MCF 10A (cell line): ENCODE data around the gene OLFML2A. TPM values are rescaled to one million over a fixed set of nuclear protein-coding genes. Genes with fewer than 3 reads are reported as not detected.
"Not testable (repeated sequence)": the region's sequence is repeated elsewhere in the genome, so short reads cannot be mapped to it uniquely, and the experiment has no call there.

Source experiments
- Bru-seq: library from RNA; stranded (reverse); fragments of 400-500 nt; gene quantifications from one replicate; lab custom pipeline; 2021; lab: Mats Ljungman, UMichigan
- BruChase-seq, 2 experiments: library from RNA; stranded (reverse); fragments of 400-500 nt; gene quantifications; one replicate each; lab custom pipeline; 2021; lab: Mats Ljungman, UMichigan
- BruUV-seq: library from RNA; stranded (reverse); fragments of 400-500 nt; replicated peaks from 2 replicates; lab custom pipeline; 2021; lab: Mats Ljungman, UMichigan
- CTCF ChIA-PET: fragments of 300-600 bp; sonication (Branson Sonifier 250); formaldehyde crosslinking; extraction: SDS; loops from one replicate; lab custom pipeline; 2021; ENCODE audit warnings: antibody characterized with exemption, inconsistent platforms; lab: Yijun Ruan, JAX
- POLR2A ChIA-PET: fragments of 300-600, 350-650 bp; sonication (Branson Sonifier 250); formaldehyde crosslinking; extraction: SDS; loops from one replicate; lab custom pipeline; 2020; ENCODE audit warnings: antibody characterized with exemption, inconsistent platforms; lab: Yijun Ruan, JAX
- DNase-seq: peaks from one replicate; pipeline ENCODE4 v3.0.0-alpha.2; 2018; ENCODE audit not compliant: unreplicated experiment
- H3K27ac Mint-ChIP-seq: one replicate; pipeline ENCODE4 v1.8.0; 2022; ENCODE audit warnings: mild to moderate bottlenecking, low read depth, mixed read lengths; ENCODE audit not compliant: unreplicated experiment
- H3K27me3 Mint-ChIP-seq: one replicate; pipeline ENCODE4 v1.8.0; 2022; ENCODE audit warnings: mixed read lengths; ENCODE audit not compliant: insufficient read depth, unreplicated experiment
- H3K36me3 Mint-ChIP-seq: one replicate; pipeline ENCODE4 v1.8.0; 2022; ENCODE audit warnings: mild to moderate bottlenecking, moderate library complexity, mixed read lengths; ENCODE audit not compliant: insufficient read depth, unreplicated experiment
- H3K4me1 Mint-ChIP-seq: one replicate; pipeline ENCODE4 v1.8.0; 2022; ENCODE audit warnings: mixed read lengths; ENCODE audit not compliant: insufficient read depth, unreplicated experiment
- H3K4me3 Mint-ChIP-seq: one replicate; pipeline ENCODE4 v1.8.0; 2022; ENCODE audit warnings: mild to moderate bottlenecking, moderate library complexity, mixed read lengths; ENCODE audit not compliant: unreplicated experiment
- H3K9me3 Mint-ChIP-seq: one replicate; pipeline ENCODE4 v1.8.0; 2022; ENCODE audit warnings: mixed read lengths; ENCODE audit not compliant: unreplicated experiment
- intact Hi-C: fragments of 100-400 bp; cut with micrococcal nuclease; formaldehyde crosslinking; loops from 2 replicates; pipeline ENCODE4 v1.14.1; 2022
- long read RNA-seq: library from polyadenylated mRNA; stranded (forward); transcript quantifications from one replicate; pipeline ENCODE4 v2.0.0, GENCODE V29; 2022
- total RNA-seq: library from RNA; stranded (reverse); gene quantifications from 2 replicates; pipeline ENCODE4 v1.2.3, GENCODE V29; 2022
- TF ChIP-seq, protein P1 (sequence below): fragments of 200-600 bp; IDR thresholded peaks from one replicate; pipeline ENCODE4 v1.8.0; 2022; ENCODE audit warnings: antibody characterized with exemption, mild to moderate bottlenecking; ENCODE audit not compliant: unreplicated experiment

OLFML2A gene
- total RNA-seq = 0.21 and 0.25 TPM in 2 replicates
- percentile 9 among the genes with signal in this experiment for Bru-seq, nascent RNA
- percentile 17 among the genes with signal in this experiment for BruChase-seq, experiment 1, labeled RNA remaining after a 6-hour chase
- BruChase-seq, experiment 2, labeled RNA remaining after a 2-hour chase = percentile 13 among the genes with signal in this experiment
- long read RNA-seq = 0 reads

DNA sequence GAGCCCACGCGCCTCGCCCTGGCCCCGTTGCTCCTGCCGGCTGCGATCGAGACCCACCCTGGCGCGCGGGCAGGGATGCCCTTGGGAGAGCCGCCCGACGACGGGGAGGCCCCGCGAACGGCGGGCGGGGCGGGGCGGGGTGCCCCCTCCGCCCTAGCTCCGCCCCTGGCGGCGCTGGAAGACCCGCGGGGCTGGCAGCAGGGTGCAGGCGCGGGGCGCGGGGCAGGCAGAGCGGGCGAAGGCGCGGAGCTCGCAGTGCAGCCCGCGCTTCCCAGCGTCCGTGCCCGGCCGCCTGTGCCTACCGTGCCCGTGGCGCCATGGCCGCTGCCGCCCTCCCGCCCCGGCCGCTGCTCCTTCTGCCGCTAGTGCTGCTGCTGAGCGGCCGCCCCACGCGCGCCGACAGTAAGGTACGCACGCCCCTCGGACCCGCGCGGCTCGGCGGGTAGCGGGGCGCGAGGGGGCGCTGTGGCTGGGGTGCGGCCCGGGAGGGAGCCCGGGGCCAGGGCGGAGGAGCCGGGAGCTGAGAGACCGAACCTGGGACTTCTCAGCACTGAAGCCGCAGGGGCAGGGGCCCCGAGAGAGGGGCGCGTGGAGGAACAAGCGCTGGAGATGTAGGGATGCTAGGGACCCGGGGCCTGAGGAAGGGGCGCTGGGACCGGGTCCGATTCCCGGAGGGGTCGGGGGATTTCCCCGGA is at the start of gene OLFML2A:
OLFML2A (plus strand) TSS at position 180 of the 695 bp plus-strand sequence; CDS start at position 318, 138 bp downstream.
- no peak for DNase-seq
- ChIA-PET POLR2A (interaction anchor here (2.2 to 10.8 kb wide), 2 partner anchors 41 to 80 kb away, joined by 6 to 299 read pairs; partner anchors contain the start of genes ARPC5L, RPL35 and WDR38), CTCF (interaction anchor here (0.5 to 13.3 kb wide), 13 partner anchors 10 to 149 kb away, joined by 3 to 927 read pairs (median 5); partner anchors contain the start of genes ARPC5L, RPL35 and WDR38)
- H3K4me1 Mint-ChIP-seq = peaks cover 37% of the 10 kb centered on the region
- H3K27me3 Mint-ChIP-seq = peaks cover 9% of the 10 kb centered on the region
- no peak within 1 kb of the TSS for H3K27ac Mint-ChIP-seq
- TF ChIP-seq, protein P1, sequence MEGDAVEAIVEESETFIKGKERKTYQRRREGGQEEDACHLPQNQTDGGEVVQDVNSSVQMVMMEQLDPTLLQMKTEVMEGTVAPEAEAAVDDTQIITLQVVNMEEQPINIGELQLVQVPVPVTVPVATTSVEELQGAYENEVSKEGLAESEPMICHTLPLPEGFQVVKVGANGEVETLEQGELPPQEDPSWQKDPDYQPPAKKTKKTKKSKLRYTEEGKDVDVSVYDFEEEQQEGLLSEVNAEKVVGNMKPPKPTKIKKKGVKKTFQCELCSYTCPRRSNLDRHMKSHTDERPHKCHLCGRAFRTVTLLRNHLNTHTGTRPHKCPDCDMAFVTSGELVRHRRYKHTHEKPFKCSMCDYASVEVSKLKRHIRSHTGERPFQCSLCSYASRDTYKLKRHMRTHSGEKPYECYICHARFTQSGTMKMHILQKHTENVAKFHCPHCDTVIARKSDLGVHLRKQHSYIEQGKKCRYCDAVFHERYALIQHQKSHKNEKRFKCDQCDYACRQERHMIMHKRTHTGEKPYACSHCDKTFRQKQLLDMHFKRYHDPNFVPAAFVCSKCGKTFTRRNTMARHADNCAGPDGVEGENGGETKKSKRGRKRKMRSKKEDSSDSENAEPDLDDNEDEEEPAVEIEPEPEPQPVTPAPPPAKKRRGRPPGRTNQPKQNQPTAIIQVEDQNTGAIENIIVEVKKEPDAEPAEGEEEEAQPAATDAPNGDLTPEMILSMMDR = peak; percentile 30
- H3K36me3 Mint-ChIP-seq = no peaks in the 10 kb centered on the region
- peak within 1 kb of the TSS; percentile 68 for H3K4me3 Mint-ChIP-seq
- no TSS peak for BruUV-seq
- H3K9me3 Mint-ChIP-seq = no peaks in the 10 kb centered on the region
- intact Hi-C loops = no loop called here

DNA sequence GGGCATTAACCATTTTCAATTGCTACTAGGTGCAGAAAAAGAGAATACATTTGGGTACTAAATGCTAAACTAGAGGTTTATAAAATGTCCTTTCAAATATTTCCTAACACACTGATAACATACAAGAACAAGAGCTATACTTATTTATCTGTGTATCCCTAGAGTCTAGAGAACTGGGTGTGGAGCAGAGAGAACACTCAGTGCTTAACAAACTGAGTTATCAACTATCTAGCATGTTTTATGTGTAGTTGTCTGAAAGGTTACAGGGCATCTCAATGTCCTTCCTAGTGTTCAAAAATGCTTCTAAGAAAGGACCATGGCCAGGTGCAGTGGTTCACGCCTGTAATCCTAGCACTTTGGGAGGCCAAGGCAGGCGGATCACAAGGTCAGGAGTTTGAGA is 46.2 kb upstream of the OLFML2A start:
- Mint-ChIP-seq H3K36me3 (no peaks in the 10 kb centered on the region), H3K27ac (no peak overlapping the region), H3K4me1 (peaks cover 17% of the 10 kb centered on the region), H3K27me3 (no peaks in the 10 kb centered on the region), H3K4me3 (no peak overlapping the region), H3K9me3 (no peaks in the 10 kb centered on the region)
- BruUV-seq = no TSS peak
- intact Hi-C loops = no loop called here
- TF ChIP-seq, protein P1 = no peak
- ChIA-PET POLR2A (no interaction called here), CTCF (interaction anchor here (0.7 to 1.2 kb wide), 4 partner anchors 51 to 316 kb away, joined by 3 read pairs; no protein-coding TSS in a partner anchor)
- DNase-seq = no peak

DNA sequence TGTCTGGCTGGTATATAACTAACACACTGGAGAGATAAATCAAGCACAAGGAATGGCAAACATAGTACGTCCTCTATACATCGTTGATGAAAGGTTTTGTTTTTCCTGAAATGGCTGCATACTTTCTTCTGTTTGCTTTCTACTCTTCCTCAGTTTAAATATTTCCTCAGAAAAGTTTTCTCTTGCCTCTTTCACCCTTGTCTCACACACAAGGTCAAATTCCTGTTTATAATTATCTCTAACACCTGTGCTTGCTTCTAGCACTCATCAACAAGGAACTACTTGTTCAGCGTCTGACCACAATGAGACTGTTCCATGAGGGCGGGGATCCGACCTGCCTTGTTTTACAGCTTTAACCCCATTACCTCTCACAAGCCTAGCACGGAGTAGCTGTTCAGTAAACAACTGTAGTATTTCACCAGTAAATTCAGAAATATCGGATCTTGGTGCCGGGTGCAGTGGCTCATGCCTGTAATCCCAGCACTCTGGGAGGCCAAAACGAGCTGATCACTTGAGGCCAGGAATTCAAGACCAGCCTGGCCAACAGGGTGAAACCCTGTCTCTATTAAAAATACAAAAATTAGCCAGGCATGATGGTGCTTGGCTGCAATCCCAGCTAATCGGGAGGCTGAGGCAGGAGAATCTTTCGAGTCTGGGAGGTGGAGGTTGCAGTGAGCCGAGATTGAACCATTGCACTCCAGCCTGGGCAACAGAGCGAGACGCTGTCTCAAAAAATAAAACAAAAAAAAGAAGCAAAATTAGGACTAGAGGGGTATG is 42.8 kb upstream of the OLFML2A start:
- Mint-ChIP-seq H3K27me3 (no peaks in the 10 kb centered on the region), H3K27ac (no peak overlapping the region), H3K4me3 (peak overlapping the region; percentile 21), H3K4me1 (peaks cover 17% of the 10 kb centered on the region), H3K9me3 (no peaks in the 10 kb centered on the region), H3K36me3 (no peaks in the 10 kb centered on the region)
- CTCF ChIA-PET = interaction anchor here (0.6 to 2.1 kb wide), 8 partner anchors 9 to 614 kb away, joined by 3 to 11 read pairs (median 4); no protein-coding TSS in a partner anchor
- no TSS peak for BruUV-seq
- TF ChIP-seq, protein P1 = no peak
- DNase-seq = no peak
- POLR2A ChIA-PET = interaction anchor here (0.7 to 1.8 kb wide), 5 partner anchors 9 to 77 kb away, joined by 3 to 8 read pairs (median 4); no protein-coding TSS in a partner anchor
- intact Hi-C loops = no loop called here

DNA sequence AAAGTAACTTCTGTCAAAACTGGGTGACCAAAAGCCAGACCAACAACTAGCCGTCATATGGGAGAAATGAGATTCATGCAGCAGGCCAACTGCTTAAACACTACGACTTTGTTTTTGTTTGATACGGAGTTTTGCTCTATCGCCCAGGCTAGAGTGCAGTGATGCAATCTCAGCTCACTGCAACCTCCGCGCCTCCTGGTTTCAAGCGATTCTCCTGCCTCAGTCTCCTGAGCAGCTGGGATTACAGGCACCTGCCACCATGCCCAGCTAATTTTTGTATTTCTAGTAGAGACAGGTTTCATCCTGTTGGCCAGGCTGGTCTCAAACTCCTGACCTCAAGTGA is 42.2 kb upstream of the OLFML2A start:
- H3K27ac Mint-ChIP-seq = peak overlapping the region; percentile 75
- BruUV-seq, intact Hi-C loops, DNase-seq, H3K36me3 Mint-ChIP-seq, H3K9me3 Mint-ChIP-seq, H3K27me3 Mint-ChIP-seq: not testable (repeated sequence)
- H3K4me3 Mint-ChIP-seq = peak overlapping the region; percentile 21
- POLR2A ChIA-PET = interaction anchor here (0.7 to 1.8 kb wide), 5 partner anchors 9 to 53 kb away, joined by 3 to 8 read pairs (median 4); no protein-coding TSS in a partner anchor
- H3K4me1 Mint-ChIP-seq = peaks cover 17% of the 10 kb centered on the region
- CTCF ChIA-PET = interaction anchor here (0.7 to 2.1 kb wide), 7 partner anchors 9 to 118 kb away, joined by 3 to 11 read pairs (median 4); no protein-coding TSS in a partner anchor
